ENCODE measurements around the gene LRRC7. TPM values are rescaled to one million over a fixed set of nuclear protein-coding genes. Genes with fewer than 3 reads are reported as not detected.
"Not testable (repeated sequence)": the region's sequence is repeated elsewhere in the genome, so short reads cannot be mapped to it uniquely, and the experiment has no call there.

LRRC7 gene
- total RNA-seq, 1 donor from 2014 or later = 8.8 TPM

DNA sequence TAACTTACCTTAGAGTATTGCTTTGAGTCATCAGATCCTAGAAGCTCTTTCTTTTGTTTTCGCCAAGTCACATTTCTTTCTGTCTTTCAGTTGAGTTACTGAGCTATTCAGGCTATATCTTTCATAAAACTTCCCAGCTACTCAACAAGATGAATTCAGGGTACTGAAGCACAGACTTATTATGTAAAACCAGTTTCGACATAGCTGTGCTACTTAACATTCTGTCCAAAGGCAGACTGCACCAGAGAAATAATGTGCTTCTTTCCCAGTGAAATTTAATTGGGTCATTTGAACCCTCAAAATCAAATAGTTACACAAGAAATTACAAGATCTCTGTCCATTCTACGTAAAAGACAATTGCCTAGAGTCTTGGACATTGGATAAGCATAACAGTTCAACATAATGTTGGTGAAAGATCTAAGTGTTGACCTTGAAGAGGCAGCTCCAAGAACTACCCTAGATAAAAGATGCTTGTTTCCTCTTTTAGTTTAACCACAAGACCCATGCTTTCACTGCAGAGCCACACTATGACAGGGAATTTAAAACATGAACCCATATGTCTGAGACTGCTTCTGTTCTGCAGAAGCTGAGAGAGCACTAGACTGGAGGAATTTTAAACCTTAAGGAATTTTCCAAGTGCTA is 474.5 kb downstream of the LRRC7 start:
- no peak for DNase-seq

DNA sequence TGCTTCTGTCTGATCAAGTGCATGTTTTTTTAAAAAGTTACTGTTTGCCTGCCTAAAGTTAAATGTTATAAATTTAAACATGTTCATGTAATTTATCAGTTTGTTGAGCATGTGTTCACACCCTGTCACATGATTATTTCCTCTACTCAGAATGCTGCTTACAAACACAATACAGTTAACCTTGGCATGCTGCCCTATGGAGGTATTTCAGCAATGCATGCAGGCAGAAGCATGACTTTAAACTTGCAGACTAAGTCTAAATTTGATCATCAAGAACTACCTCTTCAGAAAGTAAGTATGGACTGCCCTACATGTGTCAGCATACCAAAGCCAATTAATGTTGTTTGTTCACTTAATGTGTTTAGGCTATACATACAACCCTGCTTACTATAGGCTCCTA is 476.1 kb downstream of the LRRC7 start:
- peak; percentile 9 for DNase-seq

DNA sequence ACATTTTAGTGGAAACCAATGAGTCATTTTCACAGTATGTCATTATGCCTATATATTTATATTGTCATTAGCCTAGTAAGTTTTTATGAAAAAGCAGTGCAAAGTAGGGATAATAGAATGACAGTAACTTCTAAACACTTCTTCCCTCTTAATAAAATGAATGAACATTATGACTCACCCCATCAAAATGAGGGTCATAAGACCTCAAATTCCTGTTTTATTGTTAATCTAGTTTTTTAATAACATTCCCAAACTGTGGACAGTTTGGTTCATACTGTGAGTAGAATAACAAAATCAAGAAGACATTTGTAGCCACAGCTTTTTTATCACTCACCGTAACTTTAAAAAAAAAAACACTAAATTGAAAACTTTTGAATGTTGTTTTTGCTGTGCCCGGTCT is 477.1 kb downstream of the LRRC7 start:
- no peak for DNase-seq

DNA sequence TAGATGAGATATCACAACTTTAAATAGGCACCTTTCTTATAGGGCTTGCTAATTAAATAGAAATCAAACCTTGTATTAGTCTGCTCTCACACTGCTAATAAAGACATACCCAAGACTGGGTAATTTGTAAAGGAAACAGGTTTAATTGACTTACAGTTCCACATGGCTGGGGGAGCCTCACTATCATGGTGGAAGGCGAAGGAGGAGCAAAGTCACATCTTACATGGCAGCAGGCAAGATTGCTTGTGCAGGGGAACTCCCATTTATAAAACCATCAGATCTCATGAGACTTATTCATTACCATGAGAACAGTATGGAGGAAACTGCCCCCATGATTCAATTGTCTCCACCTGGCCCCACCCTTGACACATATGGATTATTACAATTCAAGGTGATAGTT is 477.9 kb downstream of the LRRC7 start:
- not testable (repeated sequence) for DNase-seq

DNA sequence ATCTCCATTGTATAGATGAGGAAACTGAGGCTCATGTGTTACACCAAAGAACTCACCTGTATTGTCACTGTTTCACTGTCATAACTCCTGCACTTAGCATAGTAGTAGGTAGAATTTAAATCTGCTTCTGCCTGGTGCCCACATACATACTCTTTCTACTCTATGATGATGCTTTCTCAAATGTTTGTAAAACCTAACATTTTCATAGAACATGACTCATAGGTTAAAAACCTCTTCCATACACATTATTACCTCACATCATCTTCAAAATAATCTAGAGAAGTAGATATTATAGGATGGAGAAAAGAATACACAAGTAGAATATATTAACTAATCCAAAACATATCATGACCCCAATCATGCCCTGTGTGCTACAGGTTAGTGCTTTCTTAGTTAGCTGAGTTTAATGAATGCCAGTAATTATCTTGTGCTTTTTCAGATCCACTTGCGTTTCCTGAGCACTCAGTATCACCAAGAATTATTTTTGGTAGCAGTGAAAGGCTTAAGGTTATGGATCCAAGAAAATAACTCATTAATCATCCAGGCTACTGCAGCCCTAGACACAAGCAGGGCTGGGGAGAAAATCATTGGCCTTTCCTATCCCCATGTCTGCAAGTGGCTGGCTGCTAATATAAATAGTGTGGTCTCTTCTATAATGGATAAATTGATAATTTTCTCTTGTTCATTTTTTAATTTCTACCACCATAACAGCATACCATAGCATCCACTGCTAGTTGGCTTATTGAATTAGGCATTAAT is 480.8 kb downstream of the LRRC7 start:
- no peak for DNase-seq

DNA sequence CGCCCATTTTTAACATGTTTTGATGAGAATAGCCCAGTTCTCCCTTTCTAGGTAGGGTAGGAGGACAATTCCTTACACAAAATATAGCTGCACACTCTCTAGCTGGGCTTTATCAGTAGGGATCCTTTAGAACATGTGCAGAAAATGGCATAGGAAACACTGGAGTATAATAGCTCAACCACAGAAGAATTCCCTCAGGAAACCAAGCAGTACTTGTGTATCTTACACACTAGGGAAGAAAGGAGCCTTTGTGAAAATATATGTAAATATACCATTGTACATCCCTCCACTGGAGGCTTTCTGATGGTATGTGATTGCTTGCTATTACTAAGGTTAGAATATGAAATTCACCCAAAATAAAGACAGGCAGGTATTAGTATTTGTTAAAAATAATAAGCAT is 484.2 kb downstream of the LRRC7 start:
- no peak for DNase-seq

DNA sequence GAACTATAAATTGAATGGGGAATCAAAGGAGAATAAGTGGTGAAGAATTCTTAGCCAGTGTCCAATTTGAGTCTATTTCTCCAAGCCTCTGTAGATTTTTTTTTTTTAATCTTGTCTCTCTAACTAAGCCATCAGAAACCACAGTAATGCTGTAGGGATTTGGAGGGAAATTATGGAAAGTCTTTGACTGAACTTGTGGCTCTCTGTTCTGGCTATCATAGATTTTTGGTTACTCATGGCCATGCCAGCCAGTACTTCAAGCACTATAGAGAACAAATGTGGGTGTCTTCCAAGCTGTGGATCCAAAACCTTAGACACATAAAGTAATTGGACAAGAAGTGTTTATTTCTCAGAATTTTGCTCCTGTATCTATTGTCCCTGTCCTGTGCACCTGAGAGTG is 489.8 kb downstream of the LRRC7 start:
- DNase-seq = no peak

DNA sequence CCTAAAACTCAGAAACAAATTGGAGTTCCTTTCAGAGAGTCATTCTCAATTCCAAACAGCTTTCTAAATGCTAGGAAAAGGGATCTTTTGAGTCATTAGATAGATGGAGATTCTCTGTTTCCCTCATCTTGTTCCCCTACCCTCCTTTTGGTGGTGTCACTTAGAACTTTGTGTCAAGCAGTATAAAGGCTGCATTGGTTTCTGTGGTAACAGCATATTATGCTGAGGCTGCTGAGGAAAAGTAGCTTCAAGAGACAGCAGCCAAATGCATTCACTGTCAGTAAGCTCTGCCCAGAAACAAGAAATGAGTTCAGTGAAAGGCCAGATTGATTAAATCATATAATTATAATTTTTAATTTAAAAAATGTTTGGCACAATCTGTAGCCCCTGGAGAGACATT is 493.5 kb downstream of the LRRC7 start:
- peak; percentile 2 for DNase-seq

DNA sequence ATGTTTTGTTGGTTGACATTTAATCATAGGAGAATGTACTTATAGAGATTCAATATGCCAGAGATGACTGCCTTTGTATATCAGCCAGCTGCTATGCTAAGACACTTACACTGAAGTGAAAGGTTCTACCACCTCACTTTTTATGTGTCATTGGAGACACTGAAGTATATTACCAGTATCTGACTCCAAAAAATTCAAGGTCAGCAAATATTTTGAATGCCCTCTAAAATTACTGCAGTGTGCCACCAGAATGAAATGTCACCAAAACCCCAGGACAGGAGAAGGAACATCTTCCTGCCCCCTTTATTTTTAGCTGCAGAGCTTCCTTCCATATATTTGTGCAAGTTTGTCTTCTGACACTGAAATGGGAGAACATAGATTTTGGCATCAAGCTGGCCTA is 496.1 kb downstream of the LRRC7 start:
- no peak for DNase-seq

DNA sequence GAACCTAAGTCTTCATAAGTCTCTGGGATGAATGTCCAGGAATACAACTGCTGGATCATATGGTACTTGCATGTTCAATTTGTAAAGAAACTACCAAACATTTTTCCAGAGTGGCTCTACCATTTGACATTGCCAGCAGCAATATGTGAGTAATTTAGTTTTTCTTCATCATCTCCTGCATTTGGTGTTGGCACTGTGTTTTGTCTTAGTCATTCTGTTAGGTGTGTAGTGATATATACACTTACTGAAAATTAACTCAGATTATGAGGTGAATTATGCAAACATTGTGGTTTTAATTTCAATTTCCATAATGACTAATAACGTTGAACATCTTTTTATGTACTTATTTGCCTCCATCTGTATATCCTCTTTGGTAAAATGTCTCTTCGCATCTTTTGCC is 499.0 kb downstream of the LRRC7 start:
- DNase-seq = no peak

DNA sequence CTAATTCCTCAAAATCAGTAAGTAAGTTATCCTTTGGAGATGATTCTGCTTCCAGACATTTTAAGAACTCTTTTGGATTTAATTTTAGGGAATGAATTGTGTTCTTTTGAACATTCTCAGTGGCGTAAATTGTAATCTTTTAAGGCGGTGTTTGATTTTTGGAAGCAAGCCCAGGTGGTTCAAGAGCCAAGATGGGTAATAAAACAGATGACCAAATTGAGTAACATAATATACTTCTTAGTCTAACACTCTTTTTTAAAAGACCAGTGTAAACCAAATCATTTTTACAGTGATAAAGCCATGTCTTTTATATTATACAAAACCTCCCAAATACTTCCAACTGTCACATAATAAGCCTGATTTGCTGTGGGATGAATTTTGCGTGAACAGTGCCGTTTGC is 503.9 kb downstream of the LRRC7 start:
- DNase-seq = peak; percentile 24

DNA sequence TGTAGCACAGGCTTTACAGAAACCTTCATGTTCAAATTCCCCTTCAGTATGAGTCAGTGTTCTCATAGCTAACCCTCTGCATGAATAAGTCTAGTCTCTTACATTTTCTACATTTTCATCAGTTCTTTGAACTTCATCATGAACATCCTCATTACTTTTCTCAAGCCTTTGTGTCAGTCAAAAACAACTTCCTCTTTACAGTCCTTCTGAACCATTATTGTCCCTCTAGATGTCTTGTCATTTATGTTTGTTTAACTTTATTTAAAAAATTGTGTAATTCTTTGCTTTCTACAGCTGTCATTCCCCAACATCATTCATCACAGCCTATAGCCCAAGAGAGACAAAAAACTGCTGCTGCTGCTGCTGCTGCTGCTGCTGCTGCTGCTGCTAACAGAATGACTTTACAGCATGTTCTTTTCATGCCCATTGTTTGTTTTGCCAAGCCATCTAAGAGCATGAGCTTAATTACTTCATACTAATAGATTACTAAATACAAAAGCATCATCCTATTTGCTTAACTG is 504.6 kb downstream of the LRRC7 start:
- no peak for DNase-seq

DNA sequence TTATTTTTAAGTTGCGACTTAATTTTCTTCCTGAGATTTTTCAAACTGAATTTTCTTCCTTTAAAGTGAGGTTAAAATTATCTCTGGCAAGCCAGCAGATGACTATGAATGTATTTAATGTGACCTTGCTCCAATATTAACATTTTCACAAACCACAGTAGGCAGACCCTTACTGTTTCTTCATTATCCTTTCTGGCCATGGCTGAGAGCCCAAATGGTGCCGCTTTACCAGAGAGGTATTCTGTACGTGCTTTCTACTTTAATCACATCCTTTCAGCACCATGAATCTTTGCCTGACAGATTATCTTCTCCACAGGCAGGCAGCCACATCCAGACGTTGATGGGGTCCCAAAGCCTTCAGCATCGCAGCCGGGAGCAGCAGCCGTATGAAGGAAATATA is 508.0 kb downstream of the LRRC7 start:
- no peak for DNase-seq

DNA sequence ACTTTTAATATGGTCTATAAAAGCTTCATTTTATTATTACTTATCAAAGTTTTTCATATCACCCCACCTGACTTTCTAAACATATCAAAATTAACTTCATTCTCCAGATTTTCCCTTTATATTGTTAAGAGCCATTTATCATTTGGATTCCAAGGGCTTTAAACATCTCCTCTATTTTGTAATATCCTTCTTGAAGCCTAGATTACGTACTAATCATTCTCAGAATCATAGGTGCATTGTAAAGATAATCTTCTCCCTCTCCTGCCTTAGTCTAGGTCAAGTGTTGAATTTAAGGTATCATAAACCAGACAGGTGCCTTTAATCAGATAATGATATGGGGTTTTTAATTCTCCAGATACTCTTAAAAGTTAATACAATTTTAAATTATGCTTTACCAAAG is 509.3 kb downstream of the LRRC7 start:
- no peak for DNase-seq

DNA sequence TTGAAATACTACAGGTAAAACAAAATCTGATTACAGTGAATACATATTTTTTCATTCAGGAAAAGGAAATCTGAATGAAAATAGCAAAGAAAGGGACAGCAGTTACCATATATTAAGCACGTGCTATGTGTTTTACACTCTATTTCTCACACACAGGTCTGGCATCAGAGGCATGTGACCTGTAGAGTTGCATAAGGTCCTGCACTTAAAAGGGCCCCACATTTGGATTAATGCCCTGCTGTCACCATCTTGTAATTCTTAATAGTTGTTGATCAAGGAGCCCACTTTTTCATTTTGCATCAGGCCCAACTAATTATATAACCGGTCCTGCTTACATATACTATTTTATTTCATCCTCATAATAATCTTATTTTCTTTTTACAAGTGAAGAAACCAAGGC is 511.8 kb downstream of the LRRC7 start:
- DNase-seq = no peak

DNA sequence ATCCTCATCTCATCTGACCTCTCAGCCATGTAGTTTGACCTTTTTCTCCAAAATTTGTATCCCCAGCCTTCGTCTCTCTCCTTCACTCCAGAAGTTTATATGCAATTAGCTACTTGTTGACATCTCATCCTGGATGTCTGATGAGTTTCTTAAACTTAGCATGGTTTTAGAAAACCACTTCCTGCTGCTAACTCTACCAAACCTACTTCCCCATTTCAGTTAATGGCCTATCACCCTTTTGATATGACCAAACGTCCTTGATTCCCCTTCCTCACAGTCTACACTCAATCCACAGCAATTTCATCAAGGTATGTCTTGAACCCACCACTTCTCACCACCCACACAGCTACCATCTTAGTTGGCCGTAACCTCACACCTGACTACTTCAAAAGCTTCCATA is 515.8 kb downstream of the LRRC7 start:
- DNase-seq = no peak

DNA sequence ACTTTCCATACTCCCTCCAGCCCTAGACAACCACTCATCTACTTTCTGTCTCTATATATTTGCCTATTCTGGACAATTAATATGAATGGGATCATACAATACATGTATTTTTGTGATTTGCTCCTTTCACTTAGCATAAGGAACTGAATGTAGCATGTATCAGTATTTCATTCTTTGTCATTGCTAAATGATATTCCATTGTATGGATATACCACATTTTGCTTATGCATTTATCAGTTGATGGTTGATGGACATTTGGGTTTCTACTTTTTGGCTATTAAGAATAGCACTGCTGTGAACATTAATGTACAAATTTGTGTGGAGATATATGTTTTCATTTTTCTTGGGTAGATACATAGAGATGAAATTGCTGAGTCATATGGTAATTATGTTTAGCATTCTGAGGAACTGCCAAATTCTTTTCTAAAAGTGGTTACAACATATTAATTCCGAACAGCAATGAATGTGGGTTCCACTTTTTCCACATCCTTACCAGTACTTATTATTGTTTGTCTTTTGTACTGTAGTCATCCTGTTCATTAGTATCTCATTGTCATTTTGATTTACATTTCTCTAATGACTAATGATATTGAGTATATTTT is 516.7 kb downstream of the LRRC7 start:
- DNase-seq = no peak

DNA sequence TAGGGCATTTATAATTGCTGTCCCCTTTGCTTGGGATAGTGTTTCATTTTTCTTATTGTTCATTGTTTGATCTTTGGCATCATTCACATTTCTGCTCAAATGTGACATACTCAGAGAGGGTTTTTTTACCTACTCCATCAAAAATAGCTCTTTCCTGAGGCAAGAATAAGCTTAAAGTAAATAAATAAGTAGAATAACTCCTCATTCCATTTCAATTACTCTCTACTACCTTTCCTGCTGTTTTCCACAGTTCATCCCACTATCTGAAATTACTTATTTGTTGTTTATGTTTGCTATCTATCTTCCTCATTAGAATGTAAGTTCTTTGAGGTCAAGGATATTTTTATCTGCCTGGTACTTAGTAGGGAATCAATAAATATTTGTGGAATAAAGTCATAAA is 517.8 kb downstream of the LRRC7 start:
- no peak for DNase-seq

DNA sequence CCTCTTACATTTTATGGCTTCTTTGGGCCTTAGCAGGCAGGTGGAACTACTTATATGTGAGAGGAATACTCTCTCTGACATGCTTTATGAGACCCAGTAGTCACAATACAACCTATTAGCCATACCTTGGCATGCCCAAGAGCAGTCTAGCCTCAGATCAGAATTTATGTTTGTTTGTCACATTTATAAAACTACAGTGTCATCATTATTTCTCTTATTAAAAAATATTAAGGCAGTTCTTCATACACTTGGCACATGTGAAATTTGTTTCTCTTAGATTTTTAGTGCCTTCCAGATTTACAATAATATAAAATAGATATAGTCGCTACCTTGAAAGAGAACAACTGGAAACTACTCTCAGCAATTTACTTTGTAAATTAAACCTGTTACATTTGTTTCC is 519.2 kb downstream of the LRRC7 start:
- no peak for DNase-seq

DNA sequence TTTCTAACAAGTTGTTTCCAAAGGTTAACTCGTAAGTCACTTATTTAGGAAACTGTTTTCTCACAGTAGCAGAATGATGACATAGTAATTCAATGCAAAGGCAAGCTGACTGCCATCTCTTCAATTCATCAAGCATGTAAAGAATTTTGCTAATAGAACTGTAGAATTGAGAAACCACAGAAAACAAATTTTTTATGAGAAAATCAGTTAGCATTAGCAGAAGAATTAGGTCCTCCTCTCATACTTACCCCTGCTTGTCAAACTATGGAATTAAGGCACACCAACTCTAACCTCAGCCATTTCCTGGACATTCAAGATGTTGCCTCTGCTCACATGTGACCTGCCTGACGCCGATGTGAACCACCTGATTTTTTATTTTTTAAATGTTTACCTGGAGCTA is 522.4 kb downstream of the LRRC7 start:
- no peak for DNase-seq

DNA sequence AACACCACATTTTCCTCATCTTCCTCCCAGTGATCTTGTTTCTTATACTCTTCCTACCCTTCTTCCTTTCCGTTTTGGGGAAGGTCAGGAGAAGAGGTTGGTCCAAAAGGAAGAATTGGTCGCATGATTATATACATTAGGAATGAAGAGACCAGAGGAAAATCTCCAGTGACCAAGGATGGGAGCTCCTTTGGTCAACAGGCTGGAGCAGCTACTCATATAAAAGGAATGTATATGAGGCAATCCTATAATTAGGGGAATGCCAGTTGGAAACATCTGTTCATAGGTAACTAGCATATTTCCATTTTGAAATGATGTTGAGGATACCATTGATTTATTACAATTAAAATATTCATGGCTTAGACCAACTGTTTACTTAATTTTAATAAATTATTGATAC is 523.2 kb downstream of the LRRC7 start:
- no peak for DNase-seq

DNA sequence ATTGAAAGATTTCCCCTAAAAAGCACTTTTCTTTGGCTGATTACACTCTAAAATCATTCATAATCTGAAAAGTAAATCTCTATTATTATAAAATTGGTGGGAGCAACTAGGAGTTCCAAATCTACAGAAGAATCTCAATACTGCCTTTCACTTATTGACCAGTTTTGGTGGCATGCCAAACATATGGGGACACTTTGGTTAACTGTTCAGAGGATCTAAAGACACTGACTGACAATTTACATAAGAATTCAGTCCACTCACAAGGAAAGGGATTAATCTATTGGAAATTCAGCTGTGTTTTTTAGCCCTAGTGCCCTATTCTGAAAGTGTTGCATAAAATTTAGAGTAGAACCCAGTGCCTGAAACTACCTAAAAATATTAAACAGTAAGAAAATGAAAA is 524.1 kb downstream of the LRRC7 start:
- DNase-seq = no peak

DNA sequence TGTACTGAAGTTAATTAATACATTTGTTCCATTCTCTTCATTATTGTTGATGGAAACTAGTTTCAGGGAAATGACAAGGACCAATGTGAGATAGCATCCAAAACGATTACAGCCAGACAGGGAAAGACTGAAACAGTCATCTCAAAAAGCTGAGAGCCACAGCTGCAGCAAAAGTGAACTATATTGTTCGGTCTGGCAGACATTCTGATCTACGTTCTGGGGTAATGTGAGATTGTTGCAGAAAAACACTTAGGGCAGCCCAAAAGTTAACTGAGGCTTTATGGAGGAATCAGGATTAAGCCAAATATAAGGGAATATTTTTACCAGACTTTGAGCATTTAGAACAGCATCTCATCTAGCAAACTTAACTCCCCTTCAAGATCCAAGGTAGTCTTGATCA is 524.8 kb downstream of the LRRC7 start:
- peak; percentile 0 for DNase-seq

Data from skin of body (tissue), 2 donors.